PFSK-1 (cell line): ENCODE measurements around the gene ZNF608.

ENCODE experiments used
- POLR2AphosphoS5 ChIP-seq: IDR thresholded peaks from 2 replicates; pipeline ENCODE4 v1.6.1; 2012; ENCODE audit warnings: low read depth, mild to moderate bottlenecking, control low read depth, low read length, moderate library complexity
- TF ChIP-seq, protein P1 (sequence below), 2 experiments: IDR thresholded peaks; 2 replicates each; pipeline versions ENCODE4 v1.6.1 to v1.8.0; 2011 to 2012; ENCODE audit warnings: low read depth in 2 of 2, low read length in 2 of 2, control low read depth in 1 of 2, inconsistent platforms in 1 of 2, mild to moderate bottlenecking in 1 of 2, moderate library complexity in 1 of 2; ENCODE audit not compliant: insufficient read depth in 1 of 2

DNA sequence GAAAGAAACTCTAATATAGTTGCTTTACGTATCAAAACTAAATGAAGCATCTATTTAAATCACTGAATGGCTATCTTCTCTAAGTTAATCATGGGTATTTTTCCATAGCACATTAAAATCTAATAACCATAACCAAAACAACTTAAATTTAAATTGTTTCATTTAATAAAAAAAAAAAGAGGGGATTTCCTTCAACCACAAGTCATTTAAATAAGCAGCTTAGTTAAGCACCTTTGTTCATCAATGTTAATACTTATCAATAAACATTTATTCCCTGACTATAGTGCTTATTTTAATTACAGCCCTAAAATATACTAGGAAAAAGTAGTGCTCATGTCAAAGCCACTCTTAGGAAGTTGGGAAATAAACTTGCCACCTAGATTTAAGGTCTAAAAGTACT, 30.3 kb downstream of the ZNF608 start:
- TF ChIP-seq, protein P1, sequence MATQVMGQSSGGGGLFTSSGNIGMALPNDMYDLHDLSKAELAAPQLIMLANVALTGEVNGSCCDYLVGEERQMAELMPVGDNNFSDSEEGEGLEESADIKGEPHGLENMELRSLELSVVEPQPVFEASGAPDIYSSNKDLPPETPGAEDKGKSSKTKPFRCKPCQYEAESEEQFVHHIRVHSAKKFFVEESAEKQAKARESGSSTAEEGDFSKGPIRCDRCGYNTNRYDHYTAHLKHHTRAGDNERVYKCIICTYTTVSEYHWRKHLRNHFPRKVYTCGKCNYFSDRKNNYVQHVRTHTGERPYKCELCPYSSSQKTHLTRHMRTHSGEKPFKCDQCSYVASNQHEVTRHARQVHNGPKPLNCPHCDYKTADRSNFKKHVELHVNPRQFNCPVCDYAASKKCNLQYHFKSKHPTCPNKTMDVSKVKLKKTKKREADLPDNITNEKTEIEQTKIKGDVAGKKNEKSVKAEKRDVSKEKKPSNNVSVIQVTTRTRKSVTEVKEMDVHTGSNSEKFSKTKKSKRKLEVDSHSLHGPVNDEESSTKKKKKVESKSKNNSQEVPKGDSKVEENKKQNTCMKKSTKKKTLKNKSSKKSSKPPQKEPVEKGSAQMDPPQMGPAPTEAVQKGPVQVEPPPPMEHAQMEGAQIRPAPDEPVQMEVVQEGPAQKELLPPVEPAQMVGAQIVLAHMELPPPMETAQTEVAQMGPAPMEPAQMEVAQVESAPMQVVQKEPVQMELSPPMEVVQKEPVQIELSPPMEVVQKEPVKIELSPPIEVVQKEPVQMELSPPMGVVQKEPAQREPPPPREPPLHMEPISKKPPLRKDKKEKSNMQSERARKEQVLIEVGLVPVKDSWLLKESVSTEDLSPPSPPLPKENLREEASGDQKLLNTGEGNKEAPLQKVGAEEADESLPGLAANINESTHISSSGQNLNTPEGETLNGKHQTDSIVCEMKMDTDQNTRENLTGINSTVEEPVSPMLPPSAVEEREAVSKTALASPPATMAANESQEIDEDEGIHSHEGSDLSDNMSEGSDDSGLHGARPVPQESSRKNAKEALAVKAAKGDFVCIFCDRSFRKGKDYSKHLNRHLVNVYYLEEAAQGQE (IDR thresholded peaks at IDR 0.05; ENCODE audit: insufficient read depth in 1 of 2, low read depth in 2 of 2, low read length in 2 of 2) = no peak
- TF ChIP-seq POLR2AphosphoS5 = no peak
